ENCODE measurements around the gene KLF18.
A peak's percentile ranks its signal among the peaks of the same experiment; 100 is the strongest.
"Not testable (repeated sequence)": the region's sequence is repeated elsewhere in the genome, so short reads cannot be mapped to it uniquely, and the experiment has no call there.

KLF18 gene

GRCh38 chr1:44120398-44120949 is 21.0 kb downstream of the KLF18 start:
- DNase-seq (ENCODE audit: low spot score): no peak

- DNase-seq (ENCODE audit: low spot score): no peak
Measured at GRCh38 chr1:44119525-44119924, 21.9 kb downstream of the KLF18 start.

GRCh38 chr1:44118682-44119081 is 22.7 kb downstream of the KLF18 start, which contains the start of gene KLF17:
TSS of gene KLF17 (plus strand) at chr1:44118821. CDS start at chr1:44118908, 87 bp downstream.
- DNase-seq (ENCODE audit: low spot score): no peak

- not testable (repeated sequence) for DNase-seq (ENCODE audit: low spot score)
Measured at GRCh38 chr1:44117272-44117671, 24.2 kb downstream of the KLF18 start.

GRCh38 chr1:44114098-44114497 is 27.3 kb downstream of the KLF18 start:
- no peak for DNase-seq (ENCODE audit: low spot score)

GRCh38 chr1:44113095-44113609 is 28.3 kb downstream of the KLF18 start:
- DNase-seq (ENCODE audit: low spot score): no peak

- no peak for DNase-seq (ENCODE audit: low spot score)
Measured at GRCh38 chr1:44112486-44112885, 28.9 kb downstream of the KLF18 start.

GRCh38 chr1:44111861-44112260 is 29.6 kb downstream of the KLF18 start:
- DNase-seq (ENCODE audit: low spot score): no peak

- no peak for DNase-seq (ENCODE audit: low spot score)
Measured at GRCh38 chr1:44110916-44111315, 30.5 kb downstream of the KLF18 start.

- no peak for DNase-seq (ENCODE audit: low spot score)
Measured at GRCh38 chr1:44108971-44109370, 32.5 kb downstream of the KLF18 start.

- peak; percentile 72 for DNase-seq (ENCODE audit: low spot score)
Measured at GRCh38 chr1:44108241-44108640, 33.2 kb downstream of the KLF18 start.

GRCh38 chr1:44105810-44106209 is 35.6 kb downstream of the KLF18 start:
- DNase-seq (ENCODE audit: low spot score): no peak

- DNase-seq (ENCODE audit: low spot score): no peak
Measured at GRCh38 chr1:44103270-44104131, 37.9 kb downstream of the KLF18 start.

GRCh38 chr1:44101328-44101727 is 40.1 kb downstream of the KLF18 start:
- DNase-seq (ENCODE audit: low spot score): no peak

GRCh38 chr1:44100183-44100868 is 41.1 kb downstream of the KLF18 start:
- no peak for DNase-seq (ENCODE audit: low spot score)

GRCh38 chr1:44094047-44094446 is 47.4 kb downstream of the KLF18 start:
- no peak for DNase-seq (ENCODE audit: low spot score)

GRCh38 chr1:44090429-44091252 is 50.8 kb downstream of the KLF18 start:
- DNase-seq (ENCODE audit: low spot score): no peak

- no peak for DNase-seq (ENCODE audit: low spot score)
Measured at GRCh38 chr1:44089371-44090048, 51.9 kb downstream of the KLF18 start.

All from AG20443 (cell line).